K562 (cell line): ENCODE data around the gene CD84. TPM values are rescaled to one million over a fixed set of nuclear protein-coding genes. Genes with fewer than 3 reads are reported as not detected.

Source experiments
- CSDE1 ChIP-seq, 2 experiments: fragments of 450-650 bp; IDR thresholded peaks; 2 replicates each; pipeline ENCODE4 v1.6.1; 2016; ENCODE audit warnings: mild to moderate bottlenecking in 1 of 2
- HIVEP1 ChIP-seq: fragments of 250-450 bp; sonication (Bioruptor Pico); IDR thresholded peaks from 2 replicates; pipeline ENCODE4 v1.4.0; 2020; ENCODE audit warnings: mild to moderate bottlenecking
- KDM1A ChIP-seq, 2 experiments: fragments of 450-650 bp; IDR thresholded peaks; 2 replicates each; pipeline ENCODE4 v1.6.1; 2016; ENCODE audit warnings: mild to moderate bottlenecking in 2 of 2
- NR2C1 ChIP-seq, 2 experiments: fragments of 450-650 bp; IDR thresholded peaks; 2 replicates each; pipeline ENCODE4 v1.6.1; 2017; ENCODE audit warnings: mild to moderate bottlenecking in 2 of 2, antibody characterized with exemption in 1 of 2, inconsistent platforms in 1 of 2, missing compliant biosample characterization in 1 of 2, missing genetic modification characterization in 1 of 2
- SMC3 ChIP-seq: conservative IDR thresholded peaks from 2 replicates; pipeline ENCODE4 v1.6.1; 2011; ENCODE audit warnings: low read depth, low read length, improper control_type of control experiment; ENCODE audit not compliant: insufficient read depth
- SRSF9 ChIP-seq: fragments of 200-400 bp; formaldehyde crosslinking; IDR thresholded peaks from 2 replicates; pipeline ENCODE4 v1.6.1; 2017; ENCODE audit warnings: low read depth, low read length, borderline replicate concordance
- TEAD1 ChIP-seq, 2 experiments: fragments of 450-650 bp in 1 of 2; sonication (generic) in 1 of 2; formaldehyde crosslinking; IDR thresholded peaks; 2 replicates each; pipeline versions ENCODE4 v1.4.0 to v1.8.0; 2020 to 2022; ENCODE audit warnings: mild to moderate bottlenecking in 2 of 2, missing genetic modification reagents in 1 of 2
- ZNF134 ChIP-seq: fragments of 250-450 bp; sonication (Bioruptor Pico); conservative IDR thresholded peaks from 2 replicates; pipeline ENCODE4 v1.4.0; 2020
- ZNF274 ChIP-seq: IDR thresholded peaks from 2 replicates; pipeline ENCODE4 v1.6.1; 2011; ENCODE audit warnings: low read depth, mild to moderate bottlenecking, low read length, moderate library complexity, borderline replicate concordance
- polyA plus RNA-seq, 8 experiments: library from polyadenylated mRNA; depleted of rRNA in 4 of 8; stranded (reverse) in 5 of 8; unstranded in 3 of 8; fragments of >200 nt; fragmentation: Nextera tagmentation in 2 of 8; fragmentation: Illumina TruSeq in 1 of 8; extraction: Ambion mirVana in 2 of 8; extraction: Trizol in 1 of 8; gene quantifications; 2 replicates each; pipeline versions ENCODE4 v1.2.1 to v1.2.3, GENCODE V29; 2011 to 2014; ENCODE audit warnings: inconsistent platforms in 1 of 8, missing spikeins in 1 of 8
- total RNA-seq, 7 experiments: library from RNA; depleted of rRNA in 6 of 7; stranded (reverse); fragments of >200 nt in 6 of 7; fragmentation: Illumina TruSeq in 2 of 7; extraction: Trizol in 2 of 7; gene quantifications; 2 replicates each; pipeline versions ENCODE4 v1.2.1 to v1.2.3, GENCODE V29; 2011 to 2021; ENCODE audit warnings: low replicate concordance in 1 of 7
- TF ChIP-seq, protein P1 (sequence below): fragments of 200-800 bp; sonication (Bioruptor generic); IDR thresholded peaks from 2 replicates; pipeline ENCODE4 v1.6.1; 2016; ENCODE audit warnings: missing genetic modification characterization, missing compliant biosample characterization
- TF ChIP-seq, protein P2 (sequence below): fragments of 450-650 bp; IDR thresholded peaks from 2 replicates; pipeline ENCODE4 v1.6.1; 2017; ENCODE audit warnings: mild to moderate bottlenecking, moderate library complexity
- TF ChIP-seq, protein P3 (sequence below): fragments of 450-650 bp; IDR thresholded peaks from 2 replicates; pipeline ENCODE4 v1.6.1; 2016
- TF ChIP-seq, protein P4 (sequence below): fragments of 450-650 bp; IDR thresholded peaks from 2 replicates; pipeline ENCODE4 v1.6.1; 2017; ENCODE audit warnings: antibody characterized with exemption
- TF ChIP-seq, protein P5 (sequence below): fragments of 200-800 bp; sonication (Bioruptor generic); IDR thresholded peaks from 2 replicates; pipeline ENCODE4 v1.6.1; 2017; ENCODE audit warnings: missing genetic modification characterization, missing compliant biosample characterization
- TF ChIP-seq, protein P6 (sequence below): fragments of 250-450 bp; sonication (Bioruptor Pico); IDR thresholded peaks from 2 replicates; pipeline ENCODE4 v1.8.0; 2021; ENCODE audit warnings: moderate library complexity, mild to moderate bottlenecking, inconsistent platforms

CD84 gene
- total and polyA plus RNA-seq, 9 of the 15 experiments (the other 6 are each of a cell fraction or from before 2014, with no cell fraction given): 0.82 to 6.8 (median 2.0) TPM

DNA sequence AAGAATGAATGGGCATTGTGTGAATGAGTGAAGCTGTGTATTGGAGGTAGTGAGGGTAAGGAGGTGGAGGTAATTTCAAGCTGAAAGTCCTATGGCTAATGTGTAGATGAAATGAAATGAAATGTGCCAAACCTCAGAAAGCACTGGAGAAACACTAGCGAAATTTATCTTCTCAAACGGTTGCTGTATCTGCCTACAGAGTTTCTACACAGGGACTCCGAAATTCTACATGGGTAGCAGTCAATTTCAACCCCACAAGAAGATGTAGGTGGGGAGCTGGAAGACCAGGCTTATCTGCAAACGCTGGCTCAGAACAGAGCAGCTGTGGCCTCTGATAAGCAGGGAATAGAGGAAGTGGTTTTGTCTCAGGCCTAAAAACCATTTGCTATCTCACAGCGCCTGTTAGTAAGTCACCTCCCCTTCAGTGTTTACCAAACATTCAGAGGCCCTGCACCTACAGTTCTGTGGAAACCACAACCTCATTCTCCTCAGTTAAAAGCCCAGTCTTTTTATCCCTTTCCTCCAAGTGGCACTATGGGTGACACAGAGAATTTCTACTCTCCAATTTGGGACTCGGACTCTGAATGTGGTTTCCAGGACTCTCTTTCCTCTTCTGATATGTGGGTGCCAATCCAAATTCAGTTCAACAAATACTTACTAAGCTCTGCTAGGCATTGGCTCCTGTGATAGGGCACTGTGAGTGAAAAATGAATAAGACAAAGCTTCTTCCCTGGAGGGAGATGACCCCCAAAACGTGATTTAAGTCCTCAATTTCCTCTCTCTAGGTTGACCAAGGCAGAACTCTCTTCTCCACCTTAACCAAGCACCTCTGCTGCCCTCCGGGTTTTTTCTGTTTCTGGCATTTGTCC, 39.1 kb downstream of the CD84 start (continued):
- TF ChIP-seq, protein P1, sequence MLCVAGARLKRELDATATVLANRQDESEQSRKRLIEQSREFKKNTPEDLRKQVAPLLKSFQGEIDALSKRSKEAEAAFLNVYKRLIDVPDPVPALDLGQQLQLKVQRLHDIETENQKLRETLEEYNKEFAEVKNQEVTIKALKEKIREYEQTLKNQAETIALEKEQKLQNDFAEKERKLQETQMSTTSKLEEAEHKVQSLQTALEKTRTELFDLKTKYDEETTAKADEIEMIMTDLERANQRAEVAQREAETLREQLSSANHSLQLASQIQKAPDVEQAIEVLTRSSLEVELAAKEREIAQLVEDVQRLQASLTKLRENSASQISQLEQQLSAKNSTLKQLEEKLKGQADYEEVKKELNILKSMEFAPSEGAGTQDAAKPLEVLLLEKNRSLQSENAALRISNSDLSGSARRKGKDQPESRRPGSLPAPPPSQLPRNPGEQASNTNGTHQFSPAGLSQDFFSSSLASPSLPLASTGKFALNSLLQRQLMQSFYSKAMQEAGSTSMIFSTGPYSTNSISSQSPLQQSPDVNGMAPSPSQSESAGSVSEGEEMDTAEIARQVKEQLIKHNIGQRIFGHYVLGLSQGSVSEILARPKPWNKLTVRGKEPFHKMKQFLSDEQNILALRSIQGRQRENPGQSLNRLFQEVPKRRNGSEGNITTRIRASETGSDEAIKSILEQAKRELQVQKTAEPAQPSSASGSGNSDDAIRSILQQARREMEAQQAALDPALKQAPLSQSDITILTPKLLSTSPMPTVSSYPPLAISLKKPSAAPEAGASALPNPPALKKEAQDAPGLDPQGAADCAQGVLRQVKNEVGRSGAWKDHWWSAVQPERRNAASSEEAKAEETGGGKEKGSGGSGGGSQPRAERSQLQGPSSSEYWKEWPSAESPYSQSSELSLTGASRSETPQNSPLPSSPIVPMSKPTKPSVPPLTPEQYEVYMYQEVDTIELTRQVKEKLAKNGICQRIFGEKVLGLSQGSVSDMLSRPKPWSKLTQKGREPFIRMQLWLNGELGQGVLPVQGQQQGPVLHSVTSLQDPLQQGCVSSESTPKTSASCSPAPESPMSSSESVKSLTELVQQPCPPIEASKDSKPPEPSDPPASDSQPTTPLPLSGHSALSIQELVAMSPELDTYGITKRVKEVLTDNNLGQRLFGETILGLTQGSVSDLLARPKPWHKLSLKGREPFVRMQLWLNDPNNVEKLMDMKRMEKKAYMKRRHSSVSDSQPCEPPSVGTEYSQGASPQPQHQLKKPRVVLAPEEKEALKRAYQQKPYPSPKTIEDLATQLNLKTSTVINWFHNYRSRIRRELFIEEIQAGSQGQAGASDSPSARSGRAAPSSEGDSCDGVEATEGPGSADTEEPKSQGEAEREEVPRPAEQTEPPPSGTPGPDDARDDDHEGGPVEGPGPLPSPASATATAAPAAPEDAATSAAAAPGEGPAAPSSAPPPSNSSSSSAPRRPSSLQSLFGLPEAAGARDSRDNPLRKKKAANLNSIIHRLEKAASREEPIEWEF: peak; percentile 86; the same call in 1 of the 2 replicates
- TF ChIP-seq, protein P2, sequence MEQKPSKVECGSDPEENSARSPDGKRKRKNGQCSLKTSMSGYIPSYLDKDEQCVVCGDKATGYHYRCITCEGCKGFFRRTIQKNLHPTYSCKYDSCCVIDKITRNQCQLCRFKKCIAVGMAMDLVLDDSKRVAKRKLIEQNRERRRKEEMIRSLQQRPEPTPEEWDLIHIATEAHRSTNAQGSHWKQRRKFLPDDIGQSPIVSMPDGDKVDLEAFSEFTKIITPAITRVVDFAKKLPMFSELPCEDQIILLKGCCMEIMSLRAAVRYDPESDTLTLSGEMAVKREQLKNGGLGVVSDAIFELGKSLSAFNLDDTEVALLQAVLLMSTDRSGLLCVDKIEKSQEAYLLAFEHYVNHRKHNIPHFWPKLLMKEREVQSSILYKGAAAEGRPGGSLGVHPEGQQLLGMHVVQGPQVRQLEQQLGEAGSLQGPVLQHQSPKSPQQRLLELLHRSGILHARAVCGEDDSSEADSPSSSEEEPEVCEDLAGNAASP: no peak
- TF ChIP-seq, protein P3, sequence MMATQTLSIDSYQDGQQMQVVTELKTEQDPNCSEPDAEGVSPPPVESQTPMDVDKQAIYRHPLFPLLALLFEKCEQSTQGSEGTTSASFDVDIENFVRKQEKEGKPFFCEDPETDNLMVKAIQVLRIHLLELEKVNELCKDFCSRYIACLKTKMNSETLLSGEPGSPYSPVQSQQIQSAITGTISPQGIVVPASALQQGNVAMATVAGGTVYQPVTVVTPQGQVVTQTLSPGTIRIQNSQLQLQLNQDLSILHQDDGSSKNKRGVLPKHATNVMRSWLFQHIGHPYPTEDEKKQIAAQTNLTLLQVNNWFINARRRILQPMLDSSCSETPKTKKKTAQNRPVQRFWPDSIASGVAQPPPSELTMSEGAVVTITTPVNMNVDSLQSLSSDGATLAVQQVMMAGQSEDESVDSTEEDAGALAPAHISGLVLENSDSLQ: peak; percentile 46
- peak; percentile 57; the same call in 1 of the 2 replicates for TF ChIP-seq ZNF134 (CRISPR knock-in tag)
- TF ChIP-seq, protein P4, sequence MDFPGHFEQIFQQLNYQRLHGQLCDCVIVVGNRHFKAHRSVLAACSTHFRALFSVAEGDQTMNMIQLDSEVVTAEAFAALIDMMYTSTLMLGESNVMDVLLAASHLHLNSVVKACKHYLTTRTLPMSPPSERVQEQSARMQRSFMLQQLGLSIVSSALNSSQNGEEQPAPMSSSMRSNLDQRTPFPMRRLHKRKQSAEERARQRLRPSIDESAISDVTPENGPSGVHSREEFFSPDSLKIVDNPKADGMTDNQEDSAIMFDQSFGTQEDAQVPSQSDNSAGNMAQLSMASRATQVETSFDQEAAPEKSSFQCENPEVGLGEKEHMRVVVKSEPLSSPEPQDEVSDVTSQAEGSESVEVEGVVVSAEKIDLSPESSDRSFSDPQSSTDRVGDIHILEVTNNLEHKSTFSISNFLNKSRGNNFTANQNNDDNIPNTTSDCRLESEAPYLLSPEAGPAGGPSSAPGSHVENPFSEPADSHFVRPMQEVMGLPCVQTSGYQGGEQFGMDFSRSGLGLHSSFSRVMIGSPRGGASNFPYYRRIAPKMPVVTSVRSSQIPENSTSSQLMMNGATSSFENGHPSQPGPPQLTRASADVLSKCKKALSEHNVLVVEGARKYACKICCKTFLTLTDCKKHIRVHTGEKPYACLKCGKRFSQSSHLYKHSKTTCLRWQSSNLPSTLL: no peak
- TF ChIP-seq NR2C1 (IDR thresholded peaks at IDR 0.05): no peak; the same call in 1 of the 2 replicates
- peak; percentile 73 for TF ChIP-seq NR2C1 (tag; IDR thresholded peaks at IDR 0.05)
- peak; percentile 84 for TF ChIP-seq ZNF274
- no peak for TF ChIP-seq HIVEP1 (CRISPR knock-in tag)
- no peak for TF ChIP-seq SMC3
- TF ChIP-seq, protein P5, sequence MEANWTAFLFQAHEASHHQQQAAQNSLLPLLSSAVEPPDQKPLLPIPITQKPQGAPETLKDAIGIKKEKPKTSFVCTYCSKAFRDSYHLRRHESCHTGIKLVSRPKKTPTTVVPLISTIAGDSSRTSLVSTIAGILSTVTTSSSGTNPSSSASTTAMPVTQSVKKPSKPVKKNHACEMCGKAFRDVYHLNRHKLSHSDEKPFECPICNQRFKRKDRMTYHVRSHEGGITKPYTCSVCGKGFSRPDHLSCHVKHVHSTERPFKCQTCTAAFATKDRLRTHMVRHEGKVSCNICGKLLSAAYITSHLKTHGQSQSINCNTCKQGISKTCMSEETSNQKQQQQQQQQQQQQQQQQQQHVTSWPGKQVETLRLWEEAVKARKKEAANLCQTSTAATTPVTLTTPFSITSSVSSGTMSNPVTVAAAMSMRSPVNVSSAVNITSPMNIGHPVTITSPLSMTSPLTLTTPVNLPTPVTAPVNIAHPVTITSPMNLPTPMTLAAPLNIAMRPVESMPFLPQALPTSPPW: peak; percentile 90
- peak; percentile 84 to 96; a peak in 3 of 4 replicates for TF ChIP-seq TEAD1 (CRISPR knock-in tag; IDR thresholded peaks at IDR 0.05)
- no peak for TF ChIP-seq SRSF9
- TF ChIP-seq, protein P6, sequence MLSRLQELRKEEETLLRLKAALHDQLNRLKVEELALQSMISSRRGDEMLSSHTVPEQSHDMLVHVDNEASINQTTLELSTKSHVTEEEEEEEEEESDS (CRISPR knock-in tag): no peak
- TF ChIP-seq KDM1A (IDR thresholded peaks at IDR 0.05): peak; percentile 94 to 97
- no peak for TF ChIP-seq CSDE1 (IDR thresholded peaks at IDR 0.05)
